Suprapubic skin (tissue), 4 donors: ENCODE measurements around the gene CASD1. TPM values are rescaled to one million over a fixed set of nuclear protein-coding genes. Genes with fewer than 3 reads are reported as not detected.

ENCODE experiments used
- DNase-seq, 2 donors: peaks; one replicate each; pipeline ENCODE4 v3.0.0-alpha.2; 2019; ENCODE audit warnings: low spot score in 2 of 2
- H3K27ac ChIP-seq: fragments of 200-600 bp; sonication (generic); one replicate; pipeline ENCODE4 v1.5.1; 2019
- H3K27me3 ChIP-seq: fragments of 200-600 bp; sonication (generic); one replicate; pipeline ENCODE4 v1.5.1; 2019
- H3K36me3 ChIP-seq: fragments of 200-600 bp; sonication (generic); one replicate; pipeline ENCODE4 v1.5.1; 2019
- H3K4me1 ChIP-seq: fragments of 200-600 bp; sonication (generic); one replicate; pipeline ENCODE4 v1.5.1; 2019
- H3K4me3 ChIP-seq: fragments of 200-600 bp; sonication (generic); one replicate; pipeline ENCODE4 v1.5.1; 2019; ENCODE audit warnings: mild to moderate bottlenecking
- H3K9me3 ChIP-seq: fragments of 200-600 bp; sonication (generic); one replicate; pipeline ENCODE4 v1.5.1; 2019
- EP300 ChIP-seq: sonication (generic); formaldehyde crosslinking; IDR thresholded peaks from one replicate; pipeline ENCODE4 v1.6.1; 2017; ENCODE audit warnings: antibody characterized with exemption
- POLR2A ChIP-seq, 2 donors: fragments of 450-650 bp; IDR thresholded peaks; one replicate each; pipeline ENCODE4 v1.6.1; 2017; ENCODE audit warnings: antibody characterized with exemption in 2 of 2, mild to moderate bottlenecking in 2 of 2, moderate library complexity in 2 of 2
- POLR2AphosphoS5 ChIP-seq, 3 donors: sonication (generic); formaldehyde crosslinking; IDR thresholded peaks; one replicate each; pipeline ENCODE4 v1.6.1; 2017; ENCODE audit warnings: antibody characterized with exemption in 3 of 3
- WGBS: methylation state at CpG from one replicate; pipeline ENCODE4 v1.1.5; 2018; 5-methylcytosine and 5-hydroxymethylcytosine counted together
- total RNA-seq, 4 donors: library from RNA; depleted of rRNA; stranded (reverse); fragments of >200 nt; gene quantifications; one replicate each; pipeline ENCODE4 v1.1.0, GENCODE V29; 2016
- TF ChIP-seq, protein P1 (sequence below), 2 donors: fragments of 200-600 bp in 1 of 2; fragments of 450-650 bp in 1 of 2; sonication (generic) in 1 of 2; IDR thresholded peaks; one replicate each; pipeline ENCODE4 v1.5.1; 2016 to 2019; ENCODE audit warnings: antibody characterized with exemption in 2 of 2, mild to moderate bottlenecking in 1 of 2, moderate library complexity in 1 of 2

The CASD1 gene
- total RNA-seq, 4 donors from 2014 or later, result 9.0 to 15.1 (median 12.6) TPM

DNA sequence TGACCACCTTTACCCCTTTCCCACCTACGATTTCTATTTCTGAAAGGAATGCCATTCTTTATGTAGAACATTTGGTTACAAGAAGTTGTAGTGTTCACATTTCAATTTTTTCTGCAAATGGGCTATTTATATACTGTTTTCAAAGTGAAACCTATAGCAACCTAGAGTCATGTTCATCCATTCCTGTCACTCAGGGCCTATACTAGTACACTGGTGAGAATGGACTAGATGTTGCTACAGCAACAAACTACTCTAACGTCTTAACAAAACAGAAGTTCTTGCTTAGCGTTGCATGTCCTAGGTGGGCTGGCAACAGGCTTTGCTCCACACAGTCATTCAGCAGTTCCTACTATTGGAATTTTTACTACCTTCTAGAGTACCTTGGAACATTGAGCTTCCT is 16.3 kb downstream of the CASD1 start:
- no peak for DNase-seq
- Histone ChIP-seq H3K27ac (no peak overlapping the region), H3K9me3 (no peaks in the 10 kb centered on the region), H3K4me1 (no peaks in the 10 kb centered on the region), H3K36me3 (peaks cover 6% of the 10 kb centered on the region), H3K27me3 (no peaks in the 10 kb centered on the region), H3K4me3 (no peak overlapping the region)
- WGBS, result 92% methylated on average over 3 of the region's 3 CpGs
- no peak for TF ChIP-seq POLR2A (IDR thresholded peaks at IDR 0.05)
- TF ChIP-seq, protein P1, sequence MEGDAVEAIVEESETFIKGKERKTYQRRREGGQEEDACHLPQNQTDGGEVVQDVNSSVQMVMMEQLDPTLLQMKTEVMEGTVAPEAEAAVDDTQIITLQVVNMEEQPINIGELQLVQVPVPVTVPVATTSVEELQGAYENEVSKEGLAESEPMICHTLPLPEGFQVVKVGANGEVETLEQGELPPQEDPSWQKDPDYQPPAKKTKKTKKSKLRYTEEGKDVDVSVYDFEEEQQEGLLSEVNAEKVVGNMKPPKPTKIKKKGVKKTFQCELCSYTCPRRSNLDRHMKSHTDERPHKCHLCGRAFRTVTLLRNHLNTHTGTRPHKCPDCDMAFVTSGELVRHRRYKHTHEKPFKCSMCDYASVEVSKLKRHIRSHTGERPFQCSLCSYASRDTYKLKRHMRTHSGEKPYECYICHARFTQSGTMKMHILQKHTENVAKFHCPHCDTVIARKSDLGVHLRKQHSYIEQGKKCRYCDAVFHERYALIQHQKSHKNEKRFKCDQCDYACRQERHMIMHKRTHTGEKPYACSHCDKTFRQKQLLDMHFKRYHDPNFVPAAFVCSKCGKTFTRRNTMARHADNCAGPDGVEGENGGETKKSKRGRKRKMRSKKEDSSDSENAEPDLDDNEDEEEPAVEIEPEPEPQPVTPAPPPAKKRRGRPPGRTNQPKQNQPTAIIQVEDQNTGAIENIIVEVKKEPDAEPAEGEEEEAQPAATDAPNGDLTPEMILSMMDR (IDR thresholded peaks at IDR 0.05), result no peak
- no peak for TF ChIP-seq POLR2AphosphoS5 (IDR thresholded peaks at IDR 0.05)
- no peak for TF ChIP-seq EP300

DNA sequence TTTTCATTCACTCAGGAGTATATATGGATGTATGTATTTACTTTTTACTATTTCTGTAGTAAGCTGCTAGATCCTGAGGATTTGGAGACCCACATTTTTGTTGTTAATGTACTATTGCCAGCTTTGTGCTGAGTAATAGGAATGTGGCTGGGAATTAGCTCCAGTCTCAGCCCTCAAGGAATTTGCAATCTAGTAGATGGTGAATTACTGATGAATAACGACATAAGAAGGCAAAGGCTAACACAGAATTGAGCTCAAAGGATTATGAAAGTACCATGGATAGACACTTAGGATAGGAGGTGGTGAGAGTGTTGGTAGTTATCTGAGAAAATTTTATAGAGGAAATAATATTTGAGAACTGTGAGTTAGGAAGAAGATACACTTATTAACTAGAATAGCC is 19.9 kb downstream of the CASD1 start:
- 80% methylated on average over 1 of the region's 1 CpG for WGBS
- no peaks in the 10 kb centered on the region for H3K9me3 ChIP-seq
- DNase-seq, result no peak
- peaks cover 19% of the 10 kb centered on the region for H3K36me3 ChIP-seq
- H3K27ac ChIP-seq, result no peak overlapping the region
- H3K4me1 ChIP-seq, result no peaks in the 10 kb centered on the region
- H3K27me3 ChIP-seq, result no peaks in the 10 kb centered on the region
- H3K4me3 ChIP-seq, result no peak overlapping the region
- TF ChIP-seq POLR2AphosphoS5 (IDR thresholded peaks at IDR 0.05), result no peak

DNA sequence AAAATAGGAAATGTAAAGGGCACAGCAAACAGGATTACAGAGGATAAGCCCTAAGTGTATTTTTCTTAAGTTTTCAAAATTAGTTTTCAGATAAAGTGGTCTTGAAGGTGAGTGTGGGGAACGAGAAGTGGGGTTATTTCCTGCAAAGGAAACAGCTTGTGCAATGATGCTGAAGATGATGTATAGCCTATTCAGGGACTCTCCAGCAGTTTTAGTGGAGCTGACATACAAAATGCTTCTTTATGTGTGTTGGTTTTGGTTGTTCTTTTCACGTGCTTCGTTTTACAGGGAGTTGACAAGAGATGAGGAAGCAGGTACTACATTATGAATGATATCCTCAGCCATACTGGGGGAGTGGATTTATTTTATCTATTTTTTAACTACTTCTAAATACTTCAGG is 20.5 kb downstream of the CASD1 start:
- Histone ChIP-seq H3K4me1 (no peaks in the 10 kb centered on the region), H3K36me3 (peaks cover 25% of the 10 kb centered on the region), H3K27ac (no peak overlapping the region), H3K27me3 (no peaks in the 10 kb centered on the region), H3K4me3 (no peak overlapping the region), H3K9me3 (no peaks in the 10 kb centered on the region)
- no peak for DNase-seq
- TF ChIP-seq POLR2A (IDR thresholded peaks at IDR 0.05) (no peak), EP300 (no peak), POLR2AphosphoS5 (IDR thresholded peaks at IDR 0.05) (no peak)
- TF ChIP-seq, protein P1 (IDR thresholded peaks at IDR 0.05), result no peak
- 81% methylated on average over 3 of the region's 3 CpGs for WGBS

DNA sequence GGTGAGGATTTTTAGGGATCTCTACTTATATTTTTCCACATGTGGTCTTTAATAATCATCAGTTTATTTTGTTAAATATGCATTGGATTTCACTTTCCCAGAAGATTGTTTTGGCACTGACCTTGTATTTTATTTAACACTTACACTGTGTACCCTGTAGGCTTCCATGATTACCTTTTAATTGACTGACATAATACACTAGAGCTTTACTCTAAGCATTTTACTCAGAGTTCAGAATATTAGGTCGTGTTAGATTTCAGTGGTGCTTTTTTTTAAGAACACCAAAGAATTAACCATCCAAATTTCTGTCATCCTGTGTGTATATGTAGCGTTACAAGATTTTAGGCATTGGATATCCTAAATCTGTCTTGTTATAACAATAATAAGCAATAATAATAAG is 23.1 kb downstream of the CASD1 start:
- Histone ChIP-seq H3K36me3 (peaks cover 42% of the 10 kb centered on the region), H3K4me3 (no peak overlapping the region), H3K27me3 (no peaks in the 10 kb centered on the region), H3K27ac (no peak overlapping the region), H3K4me1 (no peaks in the 10 kb centered on the region), H3K9me3 (no peaks in the 10 kb centered on the region)
- no peak for DNase-seq
- no peak for TF ChIP-seq EP300
- TF ChIP-seq, protein P1 (IDR thresholded peaks at IDR 0.05), result no peak
- TF ChIP-seq POLR2A (IDR thresholded peaks at IDR 0.05), result no peak
- TF ChIP-seq POLR2AphosphoS5 (IDR thresholded peaks at IDR 0.05), result no peak
- WGBS, result 82% methylated on average over 2 of the region's 2 CpGs

DNA sequence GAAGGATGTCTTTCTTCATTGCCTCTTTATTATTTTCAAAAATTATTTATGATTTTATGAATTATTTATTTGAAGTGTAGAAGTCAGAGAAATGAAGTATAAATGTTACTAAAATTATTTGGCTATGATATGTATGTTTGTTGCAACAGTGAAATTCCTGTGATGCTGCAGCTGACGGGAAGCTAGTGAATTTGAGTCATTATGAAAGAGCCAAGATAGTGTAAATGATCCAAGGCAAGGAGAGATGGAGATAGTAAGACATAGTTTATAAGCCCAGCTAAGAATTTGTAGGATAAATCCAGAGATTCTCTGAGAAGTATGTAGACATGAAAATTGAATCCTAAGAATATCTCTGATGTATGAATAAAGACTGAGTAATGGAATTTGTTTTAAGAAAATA is 30.8 kb downstream of the CASD1 start:
- H3K4me3 ChIP-seq, result no peak overlapping the region
- no peaks in the 10 kb centered on the region for H3K27me3 ChIP-seq
- TF ChIP-seq POLR2AphosphoS5 (IDR thresholded peaks at IDR 0.05) (no peak), EP300 (no peak), POLR2A (IDR thresholded peaks at IDR 0.05) (no peak)
- TF ChIP-seq, protein P1 (IDR thresholded peaks at IDR 0.05), result no peak
- WGBS, result 81% methylated on average over 1 of the region's 1 CpG
- H3K9me3 ChIP-seq, result no peaks in the 10 kb centered on the region
- peaks cover 30% of the 10 kb centered on the region for H3K36me3 ChIP-seq
- no peaks in the 10 kb centered on the region for H3K4me1 ChIP-seq
- no peak for DNase-seq
- H3K27ac ChIP-seq, result no peak overlapping the region

DNA sequence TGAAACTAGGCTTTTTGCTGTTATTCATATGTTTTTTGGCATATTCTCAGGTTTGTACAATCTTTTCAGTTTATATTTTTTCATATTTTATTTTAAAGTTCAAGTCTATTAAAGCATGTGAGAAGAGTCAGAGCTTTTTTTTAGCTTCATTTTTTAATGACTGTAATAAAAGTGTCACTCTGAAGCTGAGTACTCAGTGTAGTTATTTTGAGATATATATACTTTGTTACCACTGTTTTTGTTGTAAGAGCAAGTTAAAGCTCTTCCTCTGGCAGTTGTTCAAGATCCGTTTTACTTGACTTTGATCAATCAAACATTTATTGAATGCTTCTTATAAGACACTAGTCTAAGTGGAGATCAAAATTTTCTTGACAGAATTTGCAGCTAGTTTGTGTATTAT is 37.5 kb downstream of the CASD1 start:
- Histone ChIP-seq H3K36me3 (peaks cover 7% of the 10 kb centered on the region), H3K27me3 (no peaks in the 10 kb centered on the region), H3K27ac (no peak overlapping the region), H3K4me3 (no peak overlapping the region), H3K4me1 (no peaks in the 10 kb centered on the region), H3K9me3 (no peaks in the 10 kb centered on the region)
- DNase-seq, result no peak
- TF ChIP-seq POLR2AphosphoS5 (IDR thresholded peaks at IDR 0.05) (no peak), EP300 (no peak), POLR2A (IDR thresholded peaks at IDR 0.05) (no peak)
- TF ChIP-seq, protein P1 (IDR thresholded peaks at IDR 0.05), result no peak
- WGBS, result 29% methylated on average over 1 of the region's 1 CpG
